Measurements from ENCODE around the gene SH3GL1.

The SH3GL1 gene

DNA sequence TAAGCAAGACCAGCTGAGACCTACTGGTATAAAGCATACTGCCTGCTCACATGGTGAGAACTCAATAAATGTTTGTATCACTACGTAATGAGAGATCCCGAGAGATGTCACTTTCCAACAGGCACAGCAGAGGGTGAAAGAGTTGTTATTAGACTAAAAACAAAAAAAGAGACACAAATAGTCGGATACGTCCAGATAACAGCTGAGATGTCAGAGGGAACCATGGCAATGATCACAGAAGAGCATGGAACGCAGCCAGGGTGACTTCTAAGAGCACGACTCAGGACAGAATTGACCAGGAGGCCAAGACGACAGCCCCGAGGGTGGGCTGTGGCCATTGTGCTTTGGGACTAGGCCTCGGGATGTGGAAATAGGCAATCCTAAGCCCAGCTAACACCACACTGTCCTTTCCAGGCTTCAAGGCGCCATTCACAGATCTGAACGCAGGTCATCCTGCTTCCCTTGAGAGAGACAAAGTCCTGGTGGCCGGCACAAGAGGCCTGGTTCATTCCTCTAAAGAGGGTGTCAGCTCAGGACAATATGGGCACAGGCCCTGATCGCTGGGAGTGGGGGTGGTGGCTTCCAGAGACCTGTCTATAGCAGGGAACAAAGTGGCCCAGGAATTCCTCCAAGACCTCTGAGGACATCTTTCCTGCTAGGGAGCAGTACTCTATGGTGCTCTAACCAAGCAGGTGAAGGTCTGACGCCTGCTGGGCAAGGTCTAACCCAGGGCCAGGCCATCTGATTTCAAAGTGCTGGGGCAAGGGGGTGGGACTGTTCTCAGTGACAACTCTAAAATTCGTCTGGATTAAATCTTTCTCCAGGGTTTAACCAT lies 3.2 kb downstream of the SH3GL1 start:
- Histone ChIP-seq H3K27ac (no peak overlapping the region), H3K4me3 (no peak overlapping the region), H3K36me3 (ENCODE audit: insufficient read depth, low read length) (peaks cover 9% of the 10 kb centered on the region), H3K9ac (ENCODE audit: insufficient read length) (no peak overlapping the region), H3K9me3 (ENCODE audit: low read depth, low read length) (no peaks in the 10 kb centered on the region)
- no peak for DNase-seq (ENCODE audit: low read depth, low spot score)
- TF ChIP-seq FOXP2 (optimal IDR thresholded peaks at IDR 0.05; ENCODE audit: control extremely low read depth, extremely low read length, insufficient read depth) = no peak
- no peak for TF ChIP-seq POLR2AphosphoS5 (IDR thresholded peaks at IDR 0.05; ENCODE audit: borderline replicate concordance, low read depth, low read length)
- TF ChIP-seq EZH2 (IDR thresholded peaks at IDR 0.05) = no peak

DNA sequence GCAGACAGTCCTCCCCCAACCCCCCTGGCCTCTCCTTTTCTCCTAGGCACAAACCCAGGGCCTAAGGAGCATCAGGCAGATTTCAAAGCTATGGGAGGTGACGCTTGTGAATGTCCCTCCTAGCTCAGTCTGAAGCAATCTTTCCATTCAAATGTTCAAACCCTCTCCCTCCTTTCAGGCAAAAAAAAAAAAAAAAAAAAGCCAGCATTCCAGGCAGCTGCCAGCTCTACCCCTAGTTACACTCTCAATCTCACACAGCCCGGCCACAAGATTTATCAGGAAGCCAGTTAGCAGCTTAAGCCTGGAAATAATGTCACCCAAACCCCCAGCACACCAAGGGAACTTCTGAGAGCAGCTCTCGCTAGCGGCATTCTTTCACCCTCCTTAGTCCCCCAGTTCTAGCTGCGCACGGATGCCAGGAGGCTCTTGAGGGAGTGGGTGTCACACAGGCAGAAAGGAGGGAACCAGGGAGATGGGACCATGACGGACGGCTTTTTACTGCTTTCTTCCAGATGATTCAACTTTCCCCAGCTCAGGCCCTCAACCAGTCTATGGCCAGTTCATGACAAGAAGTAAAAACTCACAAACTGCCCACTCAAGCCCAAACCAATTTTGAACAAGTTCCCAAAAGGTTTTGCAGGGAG lies 6.3 kb downstream of the SH3GL1 start:
- DNase-seq (ENCODE audit: low read depth, low spot score) = no peak
- Histone ChIP-seq H3K9ac (ENCODE audit: insufficient read length) (no peak overlapping the region), H3K27ac (no peak overlapping the region), H3K4me3 (no peak overlapping the region), H3K36me3 (ENCODE audit: insufficient read depth, low read length) (peaks cover 9% of the 10 kb centered on the region), H3K9me3 (ENCODE audit: low read depth, low read length) (no peaks in the 10 kb centered on the region)
- TF ChIP-seq FOXP2 (optimal IDR thresholded peaks at IDR 0.05; ENCODE audit: control extremely low read depth, extremely low read length, insufficient read depth) = no peak
- no peak for TF ChIP-seq EZH2 (IDR thresholded peaks at IDR 0.05)
- TF ChIP-seq POLR2AphosphoS5 (IDR thresholded peaks at IDR 0.05; ENCODE audit: borderline replicate concordance, low read depth, low read length) = no peak

DNA sequence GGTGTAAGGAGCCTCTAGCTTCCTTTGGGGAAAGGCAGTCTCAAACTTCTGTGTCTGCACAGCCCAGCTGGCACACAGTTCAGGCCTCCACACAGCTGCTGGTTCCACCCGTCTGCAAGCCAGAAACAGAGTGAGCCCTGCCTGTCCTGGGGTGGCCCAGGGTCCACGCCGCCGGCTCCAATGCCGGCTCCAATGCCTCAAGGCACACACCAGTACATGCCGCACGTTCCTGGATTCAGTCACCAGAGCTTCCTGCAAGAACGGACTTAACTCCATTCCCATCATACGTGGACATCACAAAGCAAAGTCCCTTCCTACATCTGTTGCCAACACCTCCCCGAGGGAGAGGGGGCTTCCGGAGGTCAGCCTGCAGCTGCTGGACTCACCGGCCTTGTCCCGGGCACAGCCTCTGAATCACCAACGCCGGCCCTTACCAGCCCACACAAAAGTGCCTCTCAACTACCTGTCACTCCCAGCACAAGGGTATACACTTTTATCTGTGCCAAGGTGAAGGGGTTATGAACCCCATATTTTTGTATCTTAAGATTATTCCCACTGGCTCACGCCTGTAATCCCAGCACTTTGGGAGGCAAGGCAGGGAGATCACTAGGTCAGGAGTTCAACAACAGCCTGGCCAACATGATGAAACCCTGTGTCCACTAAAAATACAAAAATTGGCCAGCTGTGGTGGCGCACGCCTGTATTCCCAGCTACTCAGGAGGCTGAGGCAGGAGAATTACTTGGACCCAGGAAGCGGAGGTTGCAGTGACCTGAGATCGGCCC lies 8.5 kb downstream of the SH3GL1 start:
- no peak overlapping the region for H3K27ac ChIP-seq
- no peak for DNase-seq (ENCODE audit: low read depth, low spot score)
- peaks cover 9% of the 10 kb centered on the region; the same call in 1 of the 2 replicates for H3K36me3 ChIP-seq (ENCODE audit: insufficient read depth, low read length)
- no peaks in the 10 kb centered on the region for H3K9me3 ChIP-seq (ENCODE audit: low read depth, low read length)
- no peak overlapping the region for H3K9ac ChIP-seq (ENCODE audit: insufficient read length)
- H3K4me3 ChIP-seq = no peak overlapping the region
- no peak for TF ChIP-seq EZH2 (IDR thresholded peaks at IDR 0.05)
- no peak for TF ChIP-seq FOXP2 (optimal IDR thresholded peaks at IDR 0.05; ENCODE audit: control extremely low read depth, extremely low read length, insufficient read depth)
- no peak for TF ChIP-seq POLR2AphosphoS5 (IDR thresholded peaks at IDR 0.05; ENCODE audit: borderline replicate concordance, low read depth, low read length)

DNA sequence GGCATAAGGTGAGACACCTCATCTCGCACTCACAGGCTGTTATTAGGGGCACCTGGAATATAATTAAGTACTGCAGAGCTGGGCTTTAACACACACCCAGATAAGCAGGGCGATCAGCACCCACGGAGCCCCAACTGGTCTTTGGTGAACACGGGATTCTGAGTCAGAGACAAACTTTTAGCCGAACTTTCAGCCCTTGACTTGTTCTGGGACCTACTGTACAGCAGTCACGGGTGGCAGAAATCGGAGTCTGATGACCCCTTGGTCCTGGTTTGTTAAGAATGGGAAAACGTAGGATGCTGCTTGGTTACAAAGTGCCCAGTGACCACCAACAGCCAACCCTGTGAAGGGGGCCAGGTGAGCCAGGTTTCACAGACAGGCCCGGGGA lies 9.0 kb downstream of the SH3GL1 start:
- H3K36me3 ChIP-seq (ENCODE audit: insufficient read depth, low read length) = peaks cover 9% of the 10 kb centered on the region; the same call in 1 of the 2 replicates
- peak overlapping the region; percentile 55 for H3K4me3 ChIP-seq
- H3K27ac ChIP-seq = no peak overlapping the region
- H3K9ac ChIP-seq (ENCODE audit: insufficient read length) = no peak overlapping the region
- TF ChIP-seq FOXP2 (optimal IDR thresholded peaks at IDR 0.05; ENCODE audit: control extremely low read depth, extremely low read length, insufficient read depth) (no peak), EZH2 (IDR thresholded peaks at IDR 0.05) (no peak), POLR2AphosphoS5 (IDR thresholded peaks at IDR 0.05; ENCODE audit: borderline replicate concordance, low read depth, low read length) (no peak)
- DNase-seq (ENCODE audit: low read depth, low spot score) = no peak
- no peaks in the 10 kb centered on the region for H3K9me3 ChIP-seq (ENCODE audit: low read depth, low read length)

DNA sequence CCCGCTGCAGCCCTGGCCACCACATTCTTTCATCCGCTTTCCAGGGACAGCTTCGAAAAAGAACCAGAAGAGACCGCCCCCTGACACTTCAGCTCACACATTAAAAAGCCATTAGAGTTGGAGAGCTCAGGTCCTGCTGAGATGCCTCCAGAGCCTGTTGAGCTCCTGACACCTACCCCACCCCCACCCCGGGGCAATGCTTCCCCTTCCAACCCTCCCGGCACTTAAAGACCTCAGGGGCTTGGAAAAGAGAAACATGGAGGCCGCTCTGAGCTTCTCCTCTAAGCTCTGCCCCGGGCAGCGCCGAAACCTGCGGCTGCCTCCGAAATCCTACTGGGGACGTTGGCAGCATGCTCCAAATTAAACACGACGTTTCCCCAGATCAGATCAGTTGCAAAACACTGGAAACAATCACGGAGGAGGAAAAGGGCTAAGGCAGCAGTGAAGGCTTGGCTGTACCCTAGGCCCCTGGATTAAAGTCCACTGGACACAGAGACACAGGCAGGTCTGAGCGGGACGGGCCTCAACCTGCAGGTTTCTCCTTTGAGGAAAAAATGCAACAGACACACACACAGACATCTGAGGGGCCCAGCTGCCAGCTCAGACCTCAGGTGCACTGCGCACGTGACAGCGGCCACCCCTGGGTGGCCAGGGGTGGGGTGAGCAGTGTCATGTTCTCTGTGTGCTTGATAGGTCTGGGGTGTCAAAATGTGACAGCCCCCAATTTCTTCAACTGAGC lies 9.6 kb downstream of the SH3GL1 start:
- Histone ChIP-seq H3K36me3 (ENCODE audit: insufficient read depth, low read length) (peaks cover 9% of the 10 kb centered on the region; the same call in 1 of the 2 replicates), H3K9me3 (ENCODE audit: low read depth, low read length) (no peaks in the 10 kb centered on the region), H3K27ac (no peak overlapping the region), H3K4me3 (peak overlapping the region; percentile 55), H3K9ac (ENCODE audit: insufficient read length) (peak overlapping the region; percentile 3)
- DNase-seq (ENCODE audit: low read depth, low spot score) = no peak
- TF ChIP-seq FOXP2 (optimal IDR thresholded peaks at IDR 0.05; ENCODE audit: control extremely low read depth, extremely low read length, insufficient read depth) (no peak), POLR2AphosphoS5 (IDR thresholded peaks at IDR 0.05; ENCODE audit: borderline replicate concordance, low read depth, low read length) (no peak), EZH2 (IDR thresholded peaks at IDR 0.05) (no peak)

DNA sequence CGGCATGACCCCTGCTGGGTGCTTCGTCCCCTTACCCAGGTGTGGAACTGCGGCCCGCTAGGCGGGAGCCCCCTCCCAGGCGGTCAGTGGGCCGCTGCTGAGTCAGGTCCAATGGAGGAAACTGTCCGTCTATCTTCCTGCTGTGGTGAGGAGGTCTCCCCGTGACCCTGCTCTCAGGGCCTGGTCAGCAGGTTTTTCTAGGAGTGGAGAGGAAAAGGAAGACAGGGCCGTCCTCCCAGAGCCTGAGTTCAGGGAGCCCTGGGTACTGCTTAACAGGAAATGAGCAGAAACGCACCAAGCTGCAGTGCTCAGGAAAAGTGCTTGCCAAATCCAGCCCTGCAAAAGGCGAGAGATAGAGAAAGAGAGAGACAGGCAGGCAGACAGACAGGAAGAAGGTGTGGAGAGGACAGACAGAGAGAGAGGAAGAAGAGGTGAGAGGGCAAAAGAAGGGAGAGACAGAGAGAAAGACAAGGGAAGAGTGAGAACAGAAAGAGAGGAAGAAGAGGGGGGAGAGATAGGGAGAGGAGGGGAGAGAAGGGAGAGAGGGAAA lies 10.3 kb downstream of the SH3GL1 start:
- no peak for TF ChIP-seq FOXP2 (optimal IDR thresholded peaks at IDR 0.05; ENCODE audit: control extremely low read depth, extremely low read length, insufficient read depth)
- TF ChIP-seq POLR2AphosphoS5 (IDR thresholded peaks at IDR 0.05; ENCODE audit: borderline replicate concordance, low read depth, low read length) = no peak
- TF ChIP-seq EZH2 (IDR thresholded peaks at IDR 0.05) = no peak
- H3K9ac ChIP-seq (ENCODE audit: insufficient read length) = peak overlapping the region; percentile 35
- no peak for DNase-seq (ENCODE audit: low read depth, low spot score)
- peak overlapping the region; percentile 55 for H3K4me3 ChIP-seq
- no peak overlapping the region for H3K27ac ChIP-seq
- no peaks in the 10 kb centered on the region for H3K9me3 ChIP-seq (ENCODE audit: low read depth, low read length)
- H3K36me3 ChIP-seq (ENCODE audit: insufficient read depth, low read length) = peaks cover 6% of the 10 kb centered on the region; the same call in 1 of the 2 replicates

DNA sequence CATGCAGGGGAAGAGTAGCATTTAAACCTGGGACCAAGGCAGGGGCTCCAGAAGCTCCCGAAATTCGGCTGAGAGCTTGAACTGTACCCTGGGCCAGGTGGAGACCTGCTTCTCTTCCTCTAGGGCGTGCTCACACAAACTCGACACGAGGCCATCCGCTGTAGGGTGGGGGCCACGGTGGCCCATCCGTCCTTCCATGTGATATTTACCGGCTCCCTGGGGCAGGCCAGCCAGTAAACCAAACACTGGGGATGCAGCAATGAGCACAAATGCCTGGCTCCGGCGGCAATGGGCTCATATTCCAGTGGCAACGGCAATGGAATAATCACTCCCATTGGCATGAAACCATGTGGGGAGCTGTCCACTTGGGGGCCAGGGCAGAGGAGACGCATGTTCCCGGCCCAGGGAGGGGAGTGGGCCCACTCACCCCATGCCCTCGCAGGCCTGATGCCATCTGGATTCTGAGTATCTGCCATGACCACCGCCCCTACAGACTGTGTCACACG lies 10.8 kb downstream of the SH3GL1 start:
- Histone ChIP-seq H3K9ac (ENCODE audit: insufficient read length) (no peak overlapping the region), H3K27ac (no peak overlapping the region), H3K4me3 (no peak overlapping the region), H3K9me3 (ENCODE audit: low read depth, low read length) (no peaks in the 10 kb centered on the region), H3K36me3 (ENCODE audit: insufficient read depth, low read length) (peaks cover 3% of the 10 kb centered on the region; the same call in 1 of the 2 replicates)
- DNase-seq (ENCODE audit: low read depth, low spot score) = no peak
- TF ChIP-seq POLR2AphosphoS5 (IDR thresholded peaks at IDR 0.05; ENCODE audit: borderline replicate concordance, low read depth, low read length) = no peak
- TF ChIP-seq EZH2 (IDR thresholded peaks at IDR 0.05) = no peak
- TF ChIP-seq FOXP2 (optimal IDR thresholded peaks at IDR 0.05; ENCODE audit: control extremely low read depth, extremely low read length, insufficient read depth) = no peak

Measured in SK-N-MC (cell line).